Measurements from ENCODE around the gene MET. TPM values are rescaled to one million over a fixed set of nuclear protein-coding genes. Genes with fewer than 3 reads are reported as not detected.
A peak's percentile ranks its signal among the peaks of the same experiment; 100 is the strongest.

The MET gene
- total RNA-seq, 1 experiment from 2014 or later = 5.0 TPM

DNA sequence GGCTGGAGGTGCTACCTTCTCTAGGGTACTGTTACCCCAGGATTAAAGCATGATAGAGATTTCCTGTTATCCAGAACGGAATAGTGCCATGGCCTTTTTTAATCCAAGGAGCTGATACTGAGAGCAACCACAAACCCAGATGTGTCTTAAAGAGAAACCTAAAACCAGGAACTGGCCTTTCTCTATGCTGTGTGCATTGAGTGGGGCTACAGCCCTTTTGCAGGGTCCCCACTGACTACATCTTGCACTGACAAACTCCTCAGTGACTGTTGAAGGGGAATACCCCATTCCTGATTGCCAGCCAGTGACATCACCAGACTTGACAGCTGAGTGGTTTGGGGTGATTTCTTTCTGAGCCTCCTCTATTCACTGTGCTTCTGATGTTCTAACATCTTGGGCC lies 108.5 kb downstream of the MET start:
- Histone ChIP-seq H2AFZ (ENCODE audit: low read length) (no peak overlapping the region), H2BK15ac (ENCODE audit: low read depth, low read length) (no peak overlapping the region), H3K79me1 (ENCODE audit: insufficient read depth, low read depth, low read length, poor library complexity, severe bottlenecking) (no peaks in the 10 kb centered on the region), H3K23me2 (ENCODE audit: insufficient read length, low read depth, low read length, poor library complexity, severe bottlenecking) (no peaks in the 10 kb centered on the region), H4K5ac (ENCODE audit: insufficient read length, low read depth, low read length) (no peak overlapping the region), H3K79me2 (ENCODE audit: insufficient read depth, low read length) (no peaks in the 10 kb centered on the region), H3K4ac (ENCODE audit: low read depth, low read length) (no peak overlapping the region), H3K4me2 (ENCODE audit: insufficient read depth, insufficient read length, low read length) (no peak overlapping the region), H3K23ac (ENCODE audit: insufficient read length, low read depth, low read length) (no peak overlapping the region), H2BK120ac (ENCODE audit: low read depth, low read length, poor library complexity, severe bottlenecking) (no peak overlapping the region), H4K8ac (replicated peaks; ENCODE audit: insufficient read length, low read depth, low read length) (no peak overlapping the region), H3K27me3 (ENCODE audit: insufficient read depth, low read length) (no peaks in the 10 kb centered on the region), H4K91ac (ENCODE audit: insufficient read length, low read depth, low read length) (no peak overlapping the region), H3K4me1 (ENCODE audit: insufficient read depth, low read length) (peaks cover 6% of the 10 kb centered on the region; the same call in 1 of the 2 replicates), H3K9me3 (ENCODE audit: control insufficient read depth, low read depth, low read length) (no peaks in the 10 kb centered on the region), H2BK12ac (ENCODE audit: insufficient read length, low read depth, low read length) (no peak overlapping the region), H3K27ac (ENCODE audit: insufficient read length, low read depth, low read length) (no peak overlapping the region), H3K56ac (ENCODE audit: insufficient read length, low read depth, low read length) (no peak overlapping the region), H3K9ac (ENCODE audit: extremely low read depth, insufficient read length, low read length) (no peak overlapping the region), H2BK20ac (ENCODE audit: low read depth, low read length, poor library complexity, severe bottlenecking) (no peak overlapping the region), H2AK5ac (ENCODE audit: insufficient read length, low read length) (no peak overlapping the region), H3K18ac (ENCODE audit: insufficient read length, low read depth, low read length) (no peak overlapping the region), H2BK5ac (ENCODE audit: insufficient read length, low read length) (no peak overlapping the region), H4K20me1 (ENCODE audit: control insufficient read depth, insufficient read depth, insufficient read length) (no peaks in the 10 kb centered on the region), H3T11ph (ENCODE audit: low read length) (no peak overlapping the region), H3K14ac (ENCODE audit: insufficient read depth, low read length) (no peak overlapping the region)
- Mint-ChIP-seq H3K36me3 (ENCODE audit: insufficient read depth in 1 of 3, low read depth in 3 of 3) (no peaks in the 10 kb centered on the region), H3K27ac (peak overlapping the region in 1 of 3 experiments; percentile 78; a peak in 2 of 7 replicates), H3K4me1 (peaks cover 29 to 30% of the 10 kb centered on the region in 2 experiments), H3K4me3 (no peak overlapping the region), H3K27me3 (ENCODE audit: low read depth) (peaks cover 5% of the 10 kb centered on the region), H3K9me3 (no peaks in the 10 kb centered on the region)
- TF ChIP-seq, protein P1, sequence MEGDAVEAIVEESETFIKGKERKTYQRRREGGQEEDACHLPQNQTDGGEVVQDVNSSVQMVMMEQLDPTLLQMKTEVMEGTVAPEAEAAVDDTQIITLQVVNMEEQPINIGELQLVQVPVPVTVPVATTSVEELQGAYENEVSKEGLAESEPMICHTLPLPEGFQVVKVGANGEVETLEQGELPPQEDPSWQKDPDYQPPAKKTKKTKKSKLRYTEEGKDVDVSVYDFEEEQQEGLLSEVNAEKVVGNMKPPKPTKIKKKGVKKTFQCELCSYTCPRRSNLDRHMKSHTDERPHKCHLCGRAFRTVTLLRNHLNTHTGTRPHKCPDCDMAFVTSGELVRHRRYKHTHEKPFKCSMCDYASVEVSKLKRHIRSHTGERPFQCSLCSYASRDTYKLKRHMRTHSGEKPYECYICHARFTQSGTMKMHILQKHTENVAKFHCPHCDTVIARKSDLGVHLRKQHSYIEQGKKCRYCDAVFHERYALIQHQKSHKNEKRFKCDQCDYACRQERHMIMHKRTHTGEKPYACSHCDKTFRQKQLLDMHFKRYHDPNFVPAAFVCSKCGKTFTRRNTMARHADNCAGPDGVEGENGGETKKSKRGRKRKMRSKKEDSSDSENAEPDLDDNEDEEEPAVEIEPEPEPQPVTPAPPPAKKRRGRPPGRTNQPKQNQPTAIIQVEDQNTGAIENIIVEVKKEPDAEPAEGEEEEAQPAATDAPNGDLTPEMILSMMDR (conservative IDR thresholded peaks at IDR 0.05) = no peak
- no peak for DNase-seq
- no CpG with 5 or more reads among the region's 1 CpG for WGBS (ENCODE audit: extremely low coverage, insufficient read length, low lambda C conversion rate)

Measured in H9 (cell line).